Measurements from ENCODE around the gene PANX3.
"Not testable (repeated sequence)": the region's sequence is repeated elsewhere in the genome, so short reads cannot be mapped to it uniquely, and the experiment has no call there.

PANX3 gene

DNA sequence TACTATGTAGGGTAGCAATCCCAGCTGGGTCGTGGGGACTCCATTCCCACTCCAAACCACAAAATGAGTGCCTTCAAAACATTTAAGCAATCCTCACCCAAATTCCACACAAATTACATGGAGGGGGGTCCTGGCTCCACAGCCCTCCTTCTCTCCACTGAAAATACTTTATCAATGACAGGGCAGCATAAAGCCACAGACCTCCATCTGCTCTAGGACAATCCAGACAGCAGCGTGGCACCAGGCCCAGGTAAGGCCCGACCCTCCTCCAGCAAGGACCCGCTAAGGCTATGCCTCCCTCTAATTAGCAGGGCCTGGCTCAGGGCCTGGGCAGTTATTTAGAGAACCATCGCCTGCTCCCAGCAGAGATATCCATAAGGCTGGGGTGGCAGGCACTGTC, at the start of gene PANX3:
Gene PANX3 (plus strand): TSS at position 365 of the 400 bp plus-strand sequence. CDS start 129 bp downstream, outside the sequence.
- DNase-seq (ENCODE audit: low read depth), result no peak
- H3K4me3 ChIP-seq (ENCODE audit: low read depth, low read length), result no peak within 1 kb of the TSS

DNA sequence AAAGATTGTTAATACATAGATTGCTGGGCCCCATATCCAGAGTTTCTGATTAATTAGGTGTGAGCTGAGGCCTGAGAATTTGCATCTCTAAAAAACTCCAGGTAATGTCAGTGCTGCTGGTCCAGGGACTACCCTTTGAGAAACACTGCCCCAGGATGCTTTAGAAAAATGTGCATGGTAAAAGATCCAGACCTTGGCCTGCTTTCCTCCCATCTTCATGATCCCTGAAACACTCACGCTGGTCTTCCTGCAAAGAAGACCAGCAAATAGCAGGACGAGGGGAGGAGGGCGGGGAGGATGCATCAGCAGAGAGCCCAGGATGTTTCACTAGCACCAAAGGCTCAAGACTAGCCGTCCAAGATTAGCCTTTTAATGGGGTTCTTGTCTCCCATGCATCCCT, 41.5 kb upstream of the PANX3 start, which contains the start of gene OR8A1:
Gene OR8A1 (plus strand): TSS at position 301 of the 400 bp plus-strand sequence. CDS start 123 bp downstream, outside the sequence.
- no peak within 1 kb of the TSS for H3K4me3 ChIP-seq (ENCODE audit: low read depth, low read length)
- DNase-seq (ENCODE audit: low read depth), result no peak

- DNase-seq (ENCODE audit: low read depth), result no peak
- no peak overlapping the region for H3K4me3 ChIP-seq (ENCODE audit: low read depth, low read length)
Measured at GRCh38 chr11:124570160-124570559, 41.1 kb upstream of the PANX3 start.

DNA sequence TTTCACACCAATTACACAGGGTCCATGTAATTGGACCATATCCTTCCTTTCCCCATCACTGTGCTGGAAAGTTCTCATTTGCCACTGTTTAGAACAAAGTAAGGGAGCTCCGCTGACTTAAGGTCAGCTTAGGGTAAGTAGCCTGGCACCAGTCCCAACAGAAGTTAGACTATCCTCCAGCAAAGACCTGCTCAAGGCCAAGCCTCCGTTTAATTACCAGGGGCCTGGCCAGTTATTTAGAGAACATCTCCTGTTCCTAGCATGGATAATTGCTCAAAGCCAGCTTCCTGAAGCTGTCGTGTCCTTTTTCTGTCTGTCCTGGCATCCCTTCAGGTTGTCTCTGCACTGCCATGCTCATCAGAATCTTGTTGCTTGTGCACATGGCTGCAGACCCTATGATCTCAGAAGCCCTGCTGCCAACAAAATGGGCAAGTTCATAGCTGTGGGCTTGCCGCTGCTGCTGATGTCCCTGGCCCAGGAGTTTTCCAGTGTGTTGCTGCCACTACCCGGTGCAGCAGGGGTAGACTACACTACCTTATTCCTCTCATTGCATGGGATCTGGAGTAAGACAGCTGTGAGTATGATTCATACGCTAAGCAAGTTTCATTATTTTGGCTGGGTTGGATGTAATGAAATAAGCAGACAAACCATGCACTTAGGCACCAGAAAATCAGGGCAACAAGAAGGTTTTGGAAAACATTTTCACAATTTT, 33.4 kb upstream of the PANX3 start:
- H3K4me3 ChIP-seq (ENCODE audit: low read depth, low read length), result no peak overlapping the region
- no peak for DNase-seq (ENCODE audit: low read depth)

DNA sequence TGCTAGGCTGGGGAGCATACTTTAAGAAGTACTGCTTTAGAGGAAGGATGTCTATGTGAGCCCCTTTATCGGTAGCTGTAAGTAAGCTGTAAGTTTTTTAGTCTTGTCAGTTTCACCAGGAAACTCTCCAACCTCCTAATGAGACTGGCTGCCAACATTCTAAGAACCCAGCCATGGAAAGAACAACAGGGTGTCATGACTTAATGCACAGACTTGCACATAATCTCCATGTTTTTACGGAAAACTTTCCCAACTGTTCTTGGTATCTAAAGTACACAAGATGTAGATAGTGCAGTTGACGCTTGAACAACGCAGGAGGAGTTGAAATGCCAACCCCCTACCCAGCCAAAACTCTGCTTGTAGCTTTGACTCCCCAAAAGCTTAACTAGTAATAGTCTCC, 32.5 kb upstream of the PANX3 start:
- no peak for DNase-seq (ENCODE audit: low read depth)
- H3K4me3 ChIP-seq (ENCODE audit: low read depth, low read length), result no peak overlapping the region

DNA sequence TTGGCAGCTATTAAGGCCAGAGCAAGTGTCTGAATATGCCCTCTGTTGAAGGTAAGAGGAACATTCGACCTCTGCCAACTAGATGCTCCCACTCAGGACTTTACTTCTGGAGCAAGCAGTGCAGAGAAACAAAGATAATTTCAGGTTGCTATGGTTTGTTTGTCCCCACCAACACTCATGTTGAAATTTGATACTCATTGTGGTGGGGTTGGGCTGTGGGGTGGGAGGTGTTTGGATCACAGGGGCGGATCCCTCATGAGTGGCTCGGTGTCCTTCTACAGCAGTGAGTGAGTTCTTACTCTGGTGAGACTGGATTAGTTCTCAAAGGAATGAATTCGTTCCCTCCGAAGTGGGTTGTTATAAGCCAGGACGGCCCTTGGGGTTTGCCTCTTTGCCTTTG, 29.4 kb upstream of the PANX3 start:
- no peak for DNase-seq (ENCODE audit: low read depth)
- no peak overlapping the region for H3K4me3 ChIP-seq (ENCODE audit: low read depth, low read length)

DNA sequence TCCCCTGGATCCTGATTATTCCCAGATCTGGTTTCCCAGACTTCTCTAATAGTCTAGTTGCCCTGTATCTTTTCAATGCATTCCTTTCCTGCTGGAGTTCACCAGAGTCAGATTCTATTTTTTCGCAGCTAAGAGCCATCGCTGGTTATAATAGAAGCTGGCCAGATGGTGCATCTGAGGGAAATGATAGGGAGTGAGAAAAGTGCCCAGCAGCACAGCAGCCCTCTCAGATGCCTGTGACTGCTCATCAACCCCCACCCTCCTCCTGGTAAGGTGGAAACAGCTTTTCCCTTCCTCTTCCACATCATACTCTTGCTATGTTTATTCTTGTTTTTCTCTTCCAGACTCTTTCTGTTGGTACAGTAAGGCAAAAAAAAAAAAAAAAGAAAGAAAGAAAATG, 28.7 kb upstream of the PANX3 start:
- DNase-seq (ENCODE audit: low read depth), result no peak
- no peak overlapping the region for H3K4me3 ChIP-seq (ENCODE audit: low read depth, low read length)

- DNase-seq (ENCODE audit: low read depth), result no peak
- H3K4me3 ChIP-seq (ENCODE audit: low read depth, low read length), result no peak overlapping the region
Measured at GRCh38 chr11:124583781-124584180, 27.4 kb upstream of the PANX3 start.

DNA sequence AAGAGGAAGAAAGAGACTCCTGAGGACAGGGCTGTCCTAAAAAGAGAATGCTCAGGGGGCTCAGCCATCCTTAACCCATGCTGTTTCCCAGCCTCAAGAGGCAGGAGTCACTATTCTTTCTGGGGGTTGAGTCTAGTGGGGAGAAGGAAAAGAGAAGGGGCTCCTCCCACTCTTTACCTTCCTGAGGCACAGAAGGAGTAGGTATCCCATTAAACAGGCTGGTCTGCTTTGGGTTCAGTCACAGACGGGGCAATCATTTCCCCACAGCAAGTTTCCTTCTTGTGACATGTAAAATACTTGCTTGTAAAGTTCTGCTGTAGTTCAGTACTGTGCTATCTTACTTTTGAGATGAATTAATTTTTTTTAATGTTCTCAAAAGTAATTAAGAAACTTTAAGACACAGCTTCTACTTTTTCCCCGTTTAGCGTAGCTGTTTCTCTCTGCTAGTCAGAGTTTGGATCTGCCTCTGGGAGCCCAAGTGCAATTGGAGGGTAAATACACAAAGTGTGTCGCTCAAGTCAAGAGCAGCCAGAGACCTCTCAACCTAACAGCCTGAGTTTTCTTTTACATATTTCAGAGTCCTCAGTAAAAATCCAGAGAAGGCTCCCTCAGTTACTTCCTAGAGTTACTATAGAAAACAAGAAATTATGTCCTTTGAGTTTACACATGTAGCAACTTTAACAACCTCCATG, 26.4 kb upstream of the PANX3 start:
- no peak overlapping the region for H3K4me3 ChIP-seq (ENCODE audit: low read depth, low read length)
- DNase-seq (ENCODE audit: low read depth), result no peak

- no peak overlapping the region for H3K4me3 ChIP-seq (ENCODE audit: low read depth, low read length)
- peak; percentile 21 for DNase-seq (ENCODE audit: low read depth)
Measured at GRCh38 chr11:124586238-124586860, 24.9 kb upstream of the PANX3 start.

DNA sequence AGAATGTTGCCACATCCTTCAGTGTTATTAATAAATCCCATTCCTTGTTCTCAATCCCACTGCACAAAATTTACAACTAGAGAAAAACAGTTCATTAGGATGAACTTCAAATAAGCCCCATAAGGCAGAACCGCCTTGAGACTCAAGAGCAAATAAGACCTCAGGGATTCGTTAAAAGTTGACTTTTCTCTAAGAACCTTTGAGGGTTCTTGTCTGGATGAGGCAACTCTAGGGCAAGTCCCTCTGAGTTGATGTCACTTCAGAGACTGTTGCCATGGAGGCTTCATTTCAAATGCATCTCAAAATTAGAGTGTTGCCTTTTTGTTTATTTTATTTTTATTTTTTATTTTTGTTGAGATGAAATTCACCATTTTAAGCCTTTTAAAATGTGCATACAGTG, 19.8 kb upstream of the PANX3 start:
- DNase-seq (ENCODE audit: low read depth), result no peak
- no peak overlapping the region for H3K4me3 ChIP-seq (ENCODE audit: low read depth, low read length)

DNA sequence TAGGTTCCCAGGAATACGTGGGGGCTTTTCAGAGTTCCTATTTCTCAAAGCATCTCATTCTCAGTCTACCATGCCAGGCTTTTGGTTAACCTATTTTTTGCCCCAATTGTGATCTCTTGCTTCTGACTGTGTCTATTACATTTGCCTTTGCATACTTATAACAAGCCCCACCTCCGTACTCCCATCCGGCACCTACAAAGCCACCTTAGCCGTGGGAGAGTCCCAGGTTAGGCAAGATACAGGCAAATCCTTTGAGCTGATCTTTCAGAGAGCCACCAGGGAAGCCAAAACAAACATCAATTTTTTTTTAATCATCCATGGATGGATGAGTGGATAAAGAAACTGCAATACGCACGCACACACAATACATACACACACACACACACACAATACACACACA, 18.6 kb upstream of the PANX3 start:
- no peak for DNase-seq (ENCODE audit: low read depth)
- H3K4me3 ChIP-seq (ENCODE audit: low read depth, low read length), result no peak overlapping the region

DNA sequence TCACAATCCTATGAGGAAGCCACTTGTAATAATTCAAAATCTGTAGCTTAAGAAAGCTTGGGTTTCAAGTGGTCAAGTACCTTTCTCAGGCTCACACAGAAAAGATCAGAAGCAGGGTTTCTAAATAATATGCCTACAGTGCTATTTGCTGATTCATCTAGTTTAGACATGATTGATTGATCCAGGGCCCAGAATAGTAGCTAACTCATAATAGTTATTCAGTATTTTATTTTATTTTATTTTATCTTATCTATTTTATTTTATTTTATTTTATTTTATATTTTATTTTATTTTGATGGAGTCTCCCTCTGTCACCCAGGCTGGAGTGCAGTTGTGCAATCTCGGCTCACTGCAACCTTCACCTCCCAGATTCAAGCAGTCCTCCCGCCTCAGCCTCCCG, 15.9 kb upstream of the PANX3 start:
- H3K4me3 ChIP-seq (ENCODE audit: low read depth, low read length), result no peak overlapping the region

DNA sequence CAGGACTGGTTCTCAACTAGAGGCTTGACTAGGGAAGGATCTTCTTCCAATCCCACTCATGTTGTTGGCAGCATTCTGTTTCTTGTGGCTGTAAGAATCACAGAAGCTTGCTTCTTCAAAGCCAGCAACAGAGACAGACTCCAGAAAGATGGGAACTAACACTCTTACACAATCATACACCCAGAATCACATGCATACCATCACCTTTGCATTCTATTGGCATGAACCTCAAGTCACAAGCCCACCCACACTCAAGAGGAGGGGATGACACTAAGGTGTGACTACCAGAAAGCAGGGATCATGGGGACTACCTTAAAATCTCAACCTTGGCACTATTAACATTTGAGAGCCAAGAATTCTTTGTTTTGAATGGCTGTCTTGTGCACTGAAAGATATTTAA, 13.6 kb upstream of the PANX3 start:
- no peak for DNase-seq (ENCODE audit: low read depth)
- H3K4me3 ChIP-seq (ENCODE audit: low read depth, low read length), result no peak overlapping the region

More for the DNA sequence above, 15.9 kb upstream of the PANX3 start:
- no peak for DNase-seq (ENCODE audit: low read depth)

- no peak for DNase-seq (ENCODE audit: low read depth)
- H3K4me3 ChIP-seq (ENCODE audit: low read depth, low read length), result no peak overlapping the region
Measured at GRCh38 chr11:124600621-124601320, 10.5 kb upstream of the PANX3 start.

- H3K4me3 ChIP-seq (ENCODE audit: low read depth, low read length), result no peak overlapping the region
- DNase-seq (ENCODE audit: low read depth), result no peak
Measured at GRCh38 chr11:124602193-124602592, 9.0 kb upstream of the PANX3 start.

- DNase-seq (ENCODE audit: low read depth); H3K4me3 ChIP-seq (ENCODE audit: low read depth, low read length): not testable (repeated sequence)
Measured at GRCh38 chr11:124602723-124603122, 8.5 kb upstream of the PANX3 start.

GRCh38 chr11:124605719-124606118, 5.5 kb upstream of the PANX3 start:
- no peak for DNase-seq (ENCODE audit: low read depth)
- no peak overlapping the region for H3K4me3 ChIP-seq (ENCODE audit: low read depth, low read length)

DNA sequence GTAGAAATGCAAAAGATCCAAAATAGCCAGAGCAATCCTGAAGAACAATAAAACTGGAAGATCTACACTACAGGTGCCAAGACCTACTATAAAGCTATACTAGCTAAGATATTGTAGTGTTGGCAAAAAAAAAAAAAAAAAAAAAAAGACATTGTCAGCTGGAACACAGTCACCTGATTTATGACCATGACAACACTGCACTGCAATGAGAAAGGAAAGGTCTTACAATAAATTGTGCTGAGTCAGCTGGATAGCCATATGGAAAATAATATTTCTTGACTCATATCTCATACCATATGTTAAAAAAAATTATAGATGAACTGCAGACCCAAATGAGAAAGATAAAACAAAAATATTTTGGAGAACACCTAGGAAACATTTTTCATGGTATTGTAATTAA, 3.1 kb upstream of the PANX3 start:
- no peak for DNase-seq (ENCODE audit: low read depth)
- H3K4me3 ChIP-seq (ENCODE audit: low read depth, low read length), result no peak overlapping the region

GRCh38 chr11:124610295-124610694, 933 bp upstream of the PANX3 start:
- H3K4me3 ChIP-seq (ENCODE audit: low read depth, low read length), result no peak overlapping the region
- no peak for DNase-seq (ENCODE audit: low read depth)
